ENCODE data around the gene TNS1. TPM values are rescaled to one million over a fixed set of nuclear protein-coding genes. Genes with fewer than 3 reads are reported as not detected.
"Not testable (repeated sequence)": the region's sequence is repeated elsewhere in the genome, so short reads cannot be mapped to it uniquely, and the experiment has no call there.

Gene TNS1
- total and polyA plus RNA-seq, 2 donors (not counting 1 experiment from before 2014, with no cell fraction given): 0.10 to 0.86 TPM

DNA sequence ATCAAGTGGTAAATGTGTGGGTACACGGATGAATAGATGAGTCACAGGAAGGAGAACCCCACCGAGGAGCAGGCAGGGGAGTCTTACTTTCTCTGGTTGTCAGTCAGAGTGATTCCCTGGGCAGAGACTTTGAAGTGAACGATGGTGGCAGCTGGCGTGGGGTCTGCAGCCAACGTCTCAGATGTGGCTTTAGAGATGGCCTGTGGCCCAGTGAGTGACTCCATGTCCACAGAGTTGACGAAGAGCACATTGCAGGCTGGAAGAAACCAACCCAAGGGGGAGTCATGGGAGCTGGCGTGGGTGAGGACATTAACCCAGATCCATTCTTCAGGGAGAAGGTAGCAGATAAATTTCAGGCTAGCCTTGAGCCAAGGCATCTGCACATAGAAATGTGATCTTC, 193.1 kb downstream of the TNS1 start:
- Histone ChIP-seq H3K36me3 (replicated peaks in 1 of 2; ENCODE audit: control extremely low read depth in 1 of 2, control insufficient read depth in 1 of 2, extremely low read depth in 1 of 2, insufficient read depth in 2 of 2, low read length in 1 of 2) (no peaks in the 10 kb centered on the region), H3K9me3 (ENCODE audit: control extremely low read depth in 1 of 3, control insufficient read depth in 2 of 3, insufficient read depth in 1 of 3, low read length in 2 of 3) (peaks cover 0 to 5% (median 0%) of the 10 kb centered on the region in 3 donors), H3K27me3 (replicated peaks in 1 of 4; ENCODE audit: control extremely low read depth in 1 of 4, control insufficient read depth in 3 of 4, insufficient read depth in 4 of 4, low read length in 3 of 4) (peaks cover 0 to 2% (median under 1%) of the 10 kb centered on the region in 4 experiments), H3K4me1 (ENCODE audit: control insufficient read depth in 2 of 2, insufficient read depth in 2 of 2, low read length in 2 of 2) (no peaks in the 10 kb centered on the region), H3K9ac (ENCODE audit: low read length) (no peak overlapping the region), H3K79me2 (ENCODE audit: control insufficient read depth, insufficient read depth, low read length) (no peaks in the 10 kb centered on the region), H2AFZ (ENCODE audit: insufficient read depth, low read depth, low read length, poor library complexity, severe bottlenecking) (no peak overlapping the region), H3K4me3 (ENCODE audit: control extremely low read depth in 1 of 5, extremely low read depth in 1 of 5, insufficient read depth in 1 of 5, low read depth in 2 of 5, low read length in 4 of 5) (no peak overlapping the region), H3K27ac (ENCODE audit: low read length in 2 of 2) (no peak overlapping the region), H3K4me2 (replicated peaks; ENCODE audit: low read depth, low read length, poor library complexity, severe bottlenecking) (no peak overlapping the region), H4K20me1 (ENCODE audit: control insufficient read depth, insufficient read depth, low read length, poor library complexity, severe bottlenecking) (no peaks in the 10 kb centered on the region)
- H3K27me3 Mint-ChIP-seq: peaks cover 13% of the 10 kb centered on the region
- whole genome bisulfite sequencing (ENCODE audit: insufficient coverage): 59% methylated on average over 7 of the region's 7 CpGs
- ATAC-seq (ENCODE audit: low read depth): no peak
- CTCF ChIA-PET: interaction anchor here (4.2 kb wide), 1 partner anchor 24 kb away, joined by 16 read pairs; no protein-coding TSS in a partner anchor
- POLR2A ChIA-PET: no interaction called here
- no peak for DNase-seq
- H3K9me3 Mint-ChIP-seq (ENCODE audit: insufficient read depth): no peaks in the 10 kb centered on the region
- no peaks in the 10 kb centered on the region for H3K4me1 Mint-ChIP-seq
- no peak overlapping the region for H3K27ac Mint-ChIP-seq
- intact Hi-C loops (cut with micrococcal nuclease): no loop called here
- no peak overlapping the region for H3K4me3 Mint-ChIP-seq
- TF ChIP-seq, protein P1, sequence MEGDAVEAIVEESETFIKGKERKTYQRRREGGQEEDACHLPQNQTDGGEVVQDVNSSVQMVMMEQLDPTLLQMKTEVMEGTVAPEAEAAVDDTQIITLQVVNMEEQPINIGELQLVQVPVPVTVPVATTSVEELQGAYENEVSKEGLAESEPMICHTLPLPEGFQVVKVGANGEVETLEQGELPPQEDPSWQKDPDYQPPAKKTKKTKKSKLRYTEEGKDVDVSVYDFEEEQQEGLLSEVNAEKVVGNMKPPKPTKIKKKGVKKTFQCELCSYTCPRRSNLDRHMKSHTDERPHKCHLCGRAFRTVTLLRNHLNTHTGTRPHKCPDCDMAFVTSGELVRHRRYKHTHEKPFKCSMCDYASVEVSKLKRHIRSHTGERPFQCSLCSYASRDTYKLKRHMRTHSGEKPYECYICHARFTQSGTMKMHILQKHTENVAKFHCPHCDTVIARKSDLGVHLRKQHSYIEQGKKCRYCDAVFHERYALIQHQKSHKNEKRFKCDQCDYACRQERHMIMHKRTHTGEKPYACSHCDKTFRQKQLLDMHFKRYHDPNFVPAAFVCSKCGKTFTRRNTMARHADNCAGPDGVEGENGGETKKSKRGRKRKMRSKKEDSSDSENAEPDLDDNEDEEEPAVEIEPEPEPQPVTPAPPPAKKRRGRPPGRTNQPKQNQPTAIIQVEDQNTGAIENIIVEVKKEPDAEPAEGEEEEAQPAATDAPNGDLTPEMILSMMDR (IDR thresholded peaks at IDR 0.05): no peak
- no peak for TF ChIP-seq EZH2 (IDR thresholded peaks at IDR 0.05; ENCODE audit: borderline replicate concordance, insufficient read depth, low read depth, low read length, poor library complexity, severe bottlenecking)

DNA sequence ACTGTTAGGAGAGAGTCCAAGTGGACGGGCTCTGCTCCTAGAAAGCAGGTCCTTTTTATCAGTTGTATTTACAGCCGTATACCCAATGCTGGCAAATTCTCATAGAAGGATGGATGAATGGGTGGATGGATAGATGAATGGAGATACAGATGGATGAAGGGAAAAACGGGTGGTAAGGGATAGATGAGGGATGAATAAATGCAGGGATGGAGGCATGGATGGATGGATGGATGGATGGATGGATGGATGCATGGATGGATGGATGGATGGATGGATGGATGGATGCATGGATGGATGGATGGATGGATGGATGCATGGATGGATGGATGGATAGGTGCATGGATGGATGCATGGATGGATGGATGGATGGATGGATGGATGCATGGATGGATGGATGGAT, 193.8 kb downstream of the TNS1 start:
- H3K9ac ChIP-seq (ENCODE audit: low read length); H3K9me3 ChIP-seq (ENCODE audit: control extremely low read depth in 1 of 3, control insufficient read depth in 2 of 3, insufficient read depth in 1 of 3, low read length in 2 of 3); H3K4me2 ChIP-seq (replicated peaks; ENCODE audit: low read depth, low read length, poor library complexity, severe bottlenecking); H3K4me1 ChIP-seq (ENCODE audit: control insufficient read depth in 2 of 2, insufficient read depth in 2 of 2, low read length in 2 of 2); H3K79me2 ChIP-seq (ENCODE audit: control insufficient read depth, insufficient read depth, low read length); H3K36me3 ChIP-seq (replicated peaks in 1 of 2; ENCODE audit: control extremely low read depth in 1 of 2, control insufficient read depth in 1 of 2, extremely low read depth in 1 of 2, insufficient read depth in 2 of 2, low read length in 1 of 2); H4K20me1 ChIP-seq (ENCODE audit: control insufficient read depth, insufficient read depth, low read length, poor library complexity, severe bottlenecking); H2AFZ ChIP-seq (ENCODE audit: insufficient read depth, low read depth, low read length, poor library complexity, severe bottlenecking); intact Hi-C loops (cut with micrococcal nuclease); H3K9me3 Mint-ChIP-seq (ENCODE audit: insufficient read depth); ATAC-seq (ENCODE audit: low read depth); H3K27ac Mint-ChIP-seq; DNase-seq; H3K4me3 Mint-ChIP-seq; H3K27ac ChIP-seq (ENCODE audit: low read length in 2 of 2); H3K4me1 Mint-ChIP-seq; H3K4me3 ChIP-seq (ENCODE audit: control extremely low read depth in 1 of 5, extremely low read depth in 1 of 5, insufficient read depth in 1 of 5, low read depth in 2 of 5, low read length in 4 of 5); H3K27me3 ChIP-seq (replicated peaks in 1 of 4; ENCODE audit: control extremely low read depth in 1 of 4, control insufficient read depth in 3 of 4, insufficient read depth in 4 of 4, low read length in 3 of 4); POLR2A ChIA-PET: not testable (repeated sequence)
- CTCF ChIA-PET: interaction anchor here (1.6 kb wide), 1 partner anchor 19 kb away, joined by 6 read pairs; no protein-coding TSS in a partner anchor
- WGBS (ENCODE audit: insufficient coverage): 50% methylated on average over 2 of the region's 3 CpGs
- peaks cover 13% of the 10 kb centered on the region for H3K27me3 Mint-ChIP-seq

Data from B cell (primary cell).